Measurements from ENCODE around the gene IFNLR1.

IFNLR1 gene

DNA sequence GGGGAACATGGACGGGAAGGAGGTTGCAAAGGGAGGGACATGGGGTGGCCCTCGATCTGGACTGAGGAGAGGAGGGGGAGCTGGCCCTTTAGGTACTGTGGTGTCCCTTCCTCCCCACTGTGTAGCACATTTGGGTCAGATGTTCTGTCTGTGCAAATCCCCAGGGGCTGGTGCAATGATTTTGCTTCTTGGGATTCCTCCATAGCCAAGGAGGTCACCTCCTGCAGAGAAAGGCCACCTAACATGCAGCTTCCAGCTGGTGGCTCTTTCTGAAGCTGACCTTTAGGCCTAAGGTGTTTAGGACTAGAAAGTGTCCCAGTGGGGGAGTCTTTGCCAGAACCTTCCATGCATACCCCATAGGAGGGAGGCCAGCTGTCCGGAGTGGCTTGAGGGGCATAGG, 66.1 kb downstream of the IFNLR1 start:
- no peak for DNase-seq (ENCODE audit: low spot score)

DNA sequence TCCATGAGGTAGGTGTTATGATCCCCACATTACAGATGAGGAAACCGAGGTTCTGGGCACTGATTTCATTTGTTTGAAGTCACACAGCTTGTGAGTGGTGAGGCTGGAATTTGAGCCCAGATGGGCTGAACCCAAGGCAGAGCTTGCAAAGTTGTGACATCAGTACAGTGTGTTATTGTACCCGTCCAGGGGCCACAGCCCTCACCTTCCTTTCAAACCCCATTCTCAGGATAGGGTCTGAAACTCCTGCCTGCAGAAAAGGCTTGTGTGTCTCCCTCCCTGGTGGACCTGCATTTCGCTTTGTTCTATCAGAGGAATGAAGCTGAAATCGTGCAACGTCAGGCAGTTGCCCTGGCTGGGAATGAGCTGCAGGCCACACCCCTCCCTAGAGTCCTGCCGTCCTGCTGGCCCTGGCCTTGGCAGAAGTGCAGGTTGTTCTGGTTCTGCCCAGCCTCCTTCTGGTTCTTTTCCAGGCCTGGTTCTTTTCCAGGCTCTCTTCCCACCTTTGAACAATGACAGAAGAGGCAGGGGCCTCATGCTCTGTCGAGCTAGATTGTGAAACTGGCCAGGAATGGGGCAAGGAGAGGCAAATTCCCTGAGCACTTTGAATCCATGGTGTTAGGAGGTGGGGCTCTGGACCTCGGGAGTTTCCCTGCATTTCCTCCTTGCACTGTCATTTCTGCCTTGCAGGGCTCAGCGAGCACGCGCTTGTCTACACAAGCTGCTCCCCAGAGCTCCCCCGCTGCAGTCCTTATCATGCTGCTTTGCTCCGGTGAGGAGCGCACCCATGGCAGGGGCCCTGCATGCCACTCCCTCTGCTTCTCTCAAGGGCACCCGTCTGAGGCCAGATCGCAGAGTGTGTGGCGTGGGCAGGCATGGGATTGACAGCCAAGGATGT, 67.0 kb downstream of the IFNLR1 start:
- DNase-seq (ENCODE audit: low spot score): no peak

DNA sequence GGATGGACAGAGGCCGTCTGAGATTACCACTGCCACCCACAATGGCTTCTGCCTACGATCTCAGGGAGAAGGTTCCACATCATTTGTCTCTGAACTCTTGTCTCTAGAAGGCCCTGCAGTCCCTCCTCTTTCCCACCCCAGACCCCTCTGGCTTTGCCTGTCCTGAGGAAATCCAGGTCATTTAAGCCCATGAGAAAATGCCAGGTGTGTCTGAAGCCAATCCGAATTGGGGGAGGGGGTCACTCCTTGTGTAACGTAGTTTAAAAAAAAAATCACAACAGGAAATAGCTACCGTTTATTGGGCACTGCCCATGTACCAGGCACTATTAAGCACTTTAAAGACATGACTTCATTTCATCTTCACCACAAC, 67.6 kb downstream of the IFNLR1 start:
- no peak for DNase-seq (ENCODE audit: low spot score)

DNA sequence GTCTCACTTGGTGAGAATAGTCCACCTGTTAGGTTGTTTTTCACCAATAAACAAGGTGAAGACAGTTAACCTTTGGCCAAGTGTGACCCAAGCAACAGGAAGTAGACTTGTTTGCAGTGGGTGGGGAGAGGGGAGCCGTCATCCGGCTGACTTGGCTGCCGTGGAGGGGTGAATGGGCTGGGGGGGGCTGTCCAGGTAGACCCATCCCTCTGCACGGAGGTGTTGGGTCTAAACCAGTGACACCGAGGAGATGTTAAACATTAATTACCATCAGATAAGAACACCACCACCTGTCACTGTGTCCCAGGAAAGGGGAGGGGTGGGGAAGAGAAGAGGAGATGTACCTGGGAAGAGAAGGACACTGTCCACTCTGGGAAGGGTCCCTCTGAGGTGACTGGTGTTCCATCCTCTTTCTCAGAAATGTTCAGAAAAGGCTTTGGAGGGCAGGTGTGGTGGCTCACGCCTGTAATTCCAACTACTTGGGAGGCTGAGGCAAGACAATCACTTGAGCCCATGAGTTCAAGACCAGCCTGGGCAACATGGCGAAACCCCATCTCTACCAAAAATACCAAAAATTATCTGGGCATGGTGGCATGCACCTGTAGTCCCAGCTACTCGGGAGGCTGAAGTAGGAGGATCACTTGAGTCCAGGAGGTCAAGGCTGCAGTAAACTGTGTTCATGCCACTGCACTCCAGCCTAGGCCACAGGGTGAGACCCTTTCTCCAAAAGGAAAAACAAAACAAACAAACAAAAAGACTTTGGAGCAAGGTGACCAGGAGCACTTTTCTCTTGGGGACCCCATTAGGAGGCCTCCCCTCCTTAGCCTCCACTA, 68.5 kb downstream of the IFNLR1 start:
- DNase-seq (ENCODE audit: low spot score): no peak

DNA sequence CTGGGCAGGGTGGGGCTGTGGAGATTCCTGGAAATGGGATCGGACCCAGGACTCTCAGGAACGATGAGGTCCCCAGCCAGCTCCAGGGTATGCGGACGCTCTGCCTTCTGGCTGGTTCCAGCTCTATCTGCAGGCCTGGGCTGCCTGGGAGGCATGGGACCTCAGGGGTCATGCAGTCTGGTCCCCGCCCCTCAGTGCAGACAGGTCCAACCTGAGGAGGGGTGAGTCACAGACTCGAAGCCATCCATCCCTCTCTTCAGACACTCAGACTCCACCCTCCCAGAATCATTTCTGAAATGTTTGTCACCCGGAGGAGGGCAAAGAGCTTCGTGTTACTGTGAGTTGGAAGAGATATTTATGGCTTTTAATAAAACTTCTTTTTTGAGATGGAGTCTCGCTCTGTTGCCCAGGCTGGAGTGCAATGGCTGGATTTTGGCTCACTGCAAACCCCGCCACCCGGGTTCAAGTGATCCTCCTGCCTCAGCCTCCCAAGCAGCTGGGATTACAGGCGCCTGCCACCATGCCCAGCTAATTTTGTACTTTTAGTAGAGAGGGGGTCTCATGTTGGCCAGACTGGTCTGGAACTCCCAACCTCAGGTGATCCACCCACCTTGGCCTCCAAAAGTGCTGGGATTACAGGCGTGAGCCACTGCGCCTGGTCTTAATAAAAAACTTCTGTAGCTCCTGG, 69.2 kb downstream of the IFNLR1 start:
- DNase-seq (ENCODE audit: low spot score): no peak

DNA sequence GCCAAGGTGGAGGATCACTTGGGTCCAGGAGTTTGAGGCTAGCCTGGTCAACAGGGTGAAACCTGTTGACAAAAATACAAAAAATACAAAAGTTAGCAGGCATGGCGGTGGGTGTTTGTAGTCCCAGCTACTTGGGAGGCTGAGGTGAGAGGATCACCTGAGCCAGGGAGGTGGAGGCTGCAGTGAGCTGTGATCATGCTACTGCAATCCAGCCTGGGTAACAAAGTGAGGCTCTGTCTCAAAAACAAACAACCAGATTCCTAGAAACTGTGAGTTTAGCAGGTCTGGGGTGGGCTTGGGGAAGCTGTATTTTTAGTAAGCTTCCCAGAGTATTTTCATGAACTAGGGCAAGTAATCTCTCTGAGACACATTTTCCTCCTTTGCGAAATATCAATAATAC, 70.0 kb downstream of the IFNLR1 start:
- DNase-seq (ENCODE audit: low spot score): no peak

DNA sequence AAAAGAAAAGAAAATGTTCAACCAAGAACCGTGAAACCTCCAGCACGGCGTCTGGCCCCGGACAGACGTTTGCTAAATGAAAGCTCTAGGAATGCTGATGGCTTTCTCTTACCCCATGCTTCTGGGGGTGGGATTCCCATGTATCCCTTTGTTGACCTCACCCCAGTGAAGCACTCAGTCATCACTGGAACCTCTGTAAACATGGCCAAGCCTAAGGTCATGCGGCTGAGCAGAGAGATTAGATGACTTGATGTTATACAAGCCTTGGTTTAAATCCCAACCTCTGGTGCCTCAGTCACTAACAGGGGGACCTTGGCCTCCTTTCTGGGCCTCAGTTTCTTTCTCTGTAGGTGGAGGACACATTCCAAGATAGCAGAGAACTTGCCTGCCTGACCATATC, 72.3 kb downstream of the IFNLR1 start:
- no peak for DNase-seq (ENCODE audit: low spot score)

DNA sequence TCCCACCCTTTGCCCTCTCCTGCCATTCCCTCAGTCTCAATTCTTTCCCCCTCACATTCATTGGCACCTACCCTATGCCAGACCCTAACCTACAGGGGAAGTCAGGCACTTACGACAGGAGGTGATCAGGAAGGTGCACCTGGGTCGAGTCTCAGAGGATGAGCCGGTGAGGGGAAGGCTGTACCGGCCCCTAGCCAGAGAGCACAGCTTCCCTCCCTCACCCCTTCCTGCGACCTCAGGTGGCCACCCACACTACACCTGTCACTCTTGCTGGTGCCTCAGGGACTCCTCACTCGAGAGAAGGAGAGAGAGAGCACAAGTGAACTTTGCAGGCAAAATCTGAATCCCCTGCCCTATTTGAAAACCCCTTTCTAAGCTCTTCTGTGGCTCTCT, 73.5 kb downstream of the IFNLR1 start:
- no peak for DNase-seq (ENCODE audit: low spot score)

DNA sequence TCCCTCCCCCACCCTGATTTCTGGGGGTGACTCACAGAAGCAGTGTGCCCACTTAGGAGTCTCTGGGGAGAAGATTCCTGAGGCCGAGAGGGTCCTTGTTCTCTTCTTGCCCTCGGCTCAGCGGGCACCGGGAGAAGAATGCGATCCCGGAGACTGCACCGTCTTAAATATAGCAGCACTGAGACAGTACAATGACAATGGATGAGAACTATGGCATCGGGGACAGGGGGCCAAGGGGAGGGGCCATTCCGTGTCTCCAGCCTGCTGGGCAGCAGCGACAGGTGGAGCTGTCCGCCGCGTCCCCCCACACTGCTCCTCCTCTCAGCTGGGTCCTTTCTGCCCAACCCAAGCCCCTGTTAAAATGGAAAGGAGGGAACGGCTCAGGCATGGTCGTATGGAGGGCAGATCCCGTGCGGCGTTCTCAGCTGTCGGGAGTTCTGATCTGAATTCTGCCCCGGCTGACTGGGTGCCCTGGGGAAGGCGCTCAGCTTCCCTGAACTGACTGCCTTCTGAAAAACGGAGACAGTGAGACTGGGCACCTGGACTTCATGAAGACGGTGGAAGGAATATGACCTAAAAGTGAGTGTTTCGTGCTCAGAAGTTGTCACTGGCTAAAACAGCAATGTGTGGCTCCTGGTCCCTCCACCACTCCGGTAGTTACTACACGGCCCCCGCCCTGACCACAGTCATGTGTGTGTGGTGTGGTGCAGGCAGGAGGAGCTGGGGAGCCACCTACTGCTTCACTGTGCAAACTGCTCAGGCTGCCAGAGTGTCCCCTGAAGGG, 74.9 kb downstream of the IFNLR1 start, which contains the start of gene MYOM3:
MYOM3 (minus strand) TSS at position 140 of the 784 bp plus-strand sequence. CDS start 3,499 bp downstream, outside the sequence.
- DNase-seq (ENCODE audit: low spot score): no peak

DNA sequence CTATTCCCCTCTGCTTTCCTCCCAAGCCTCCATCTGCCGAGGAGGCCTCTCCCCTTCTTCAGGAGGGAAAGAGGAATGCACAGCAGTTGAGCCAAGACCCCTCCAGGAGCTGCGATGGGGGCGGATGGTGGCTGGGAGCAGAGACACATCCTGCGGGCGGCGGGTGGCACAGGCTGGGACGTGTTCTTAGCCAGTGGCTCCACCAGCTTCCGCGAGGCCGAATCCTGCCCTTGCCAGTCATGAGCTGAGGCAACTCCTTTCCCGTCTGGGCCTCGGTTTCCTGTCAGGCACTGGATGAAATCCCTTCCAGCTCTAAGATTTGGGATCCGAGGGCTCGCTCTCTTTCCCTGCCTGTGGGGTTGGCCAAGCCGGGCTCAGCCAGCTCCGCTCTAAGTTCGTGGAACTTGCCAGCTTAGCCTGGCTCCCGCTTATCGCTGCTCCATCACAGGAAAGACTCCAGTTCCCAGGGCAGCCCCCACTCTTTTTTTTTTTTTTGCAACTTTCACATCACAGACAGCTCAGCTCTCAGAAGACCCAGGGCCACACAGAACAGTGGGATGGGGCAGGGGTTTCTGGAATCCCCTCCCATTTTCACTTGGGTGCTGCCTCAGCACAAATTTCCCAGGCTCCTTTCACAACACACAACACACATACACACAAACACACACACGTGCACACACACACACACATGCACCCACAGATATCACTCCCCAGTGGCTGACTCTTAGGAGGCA, 75.7 kb downstream of the IFNLR1 start:
- no peak for DNase-seq (ENCODE audit: low spot score)

DNA sequence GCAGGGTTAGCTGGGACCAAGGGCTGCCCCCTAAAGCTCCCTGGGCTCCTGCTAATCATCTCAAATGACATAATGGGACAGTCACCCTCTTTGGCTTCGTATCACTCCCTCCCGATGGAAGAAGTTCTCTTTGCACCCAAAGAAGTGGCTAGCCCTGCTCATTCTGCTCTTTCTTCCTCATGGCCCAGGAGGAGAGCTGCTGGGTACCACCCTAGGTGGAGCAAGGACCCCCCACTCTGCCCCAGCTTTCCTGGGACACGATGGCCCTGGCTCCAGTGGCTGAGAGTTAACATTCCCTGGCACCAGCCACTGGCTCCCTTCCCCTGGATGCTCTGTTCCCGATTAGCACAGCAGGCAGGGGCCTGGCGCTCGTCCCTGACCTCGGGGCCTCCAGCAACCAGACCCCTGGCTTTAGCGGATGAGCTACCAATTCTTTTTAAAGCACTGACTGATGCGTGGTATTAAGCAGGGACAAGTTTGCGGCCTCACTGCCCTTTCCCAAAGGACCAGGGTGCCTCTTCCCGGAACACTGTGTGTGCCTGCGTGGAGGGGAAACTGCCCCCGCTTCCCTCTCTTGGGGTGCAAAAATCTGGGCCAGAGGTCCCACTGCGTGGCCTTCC, 76.3 kb downstream of the IFNLR1 start:
- DNase-seq (ENCODE audit: low spot score): no peak

DNA sequence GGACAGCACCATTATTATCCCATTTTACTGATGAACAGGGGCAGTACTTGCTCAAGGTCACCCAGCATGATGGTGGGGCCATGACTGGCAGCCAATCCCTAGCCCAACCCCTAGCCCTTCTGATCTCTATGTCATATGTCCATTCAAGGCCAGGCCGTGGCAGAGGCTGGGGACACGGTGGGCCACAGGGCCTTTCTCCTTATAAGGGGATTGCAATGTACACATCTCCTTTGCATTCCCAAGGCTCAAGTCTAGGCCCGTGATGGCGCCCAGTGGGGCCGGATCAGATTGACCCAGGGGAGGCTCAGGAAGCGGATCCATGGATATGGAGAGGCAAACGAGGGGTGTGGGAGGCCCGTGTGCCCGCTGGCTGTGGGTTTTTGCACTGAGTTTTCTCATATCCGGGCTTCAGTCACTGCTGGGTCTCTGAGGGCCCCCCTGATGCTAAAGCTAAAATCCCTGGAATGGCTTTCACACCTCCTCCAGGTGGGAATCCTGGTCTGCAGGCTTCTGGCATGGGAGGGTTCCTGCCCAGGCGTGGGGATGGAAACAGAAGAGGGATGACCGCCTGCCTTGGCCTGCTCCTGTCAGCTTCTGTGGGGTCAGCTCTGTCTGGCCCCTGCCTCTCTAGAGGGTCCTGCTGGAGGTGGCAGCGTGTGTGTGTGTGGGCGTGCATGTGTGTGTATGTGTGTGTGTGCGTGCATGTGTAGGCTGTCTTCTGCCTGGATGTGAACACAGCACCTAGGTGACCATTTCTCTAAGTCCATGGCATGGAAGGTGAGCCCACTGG, 77.2 kb downstream of the IFNLR1 start:
- no peak for DNase-seq (ENCODE audit: low spot score)

DNA sequence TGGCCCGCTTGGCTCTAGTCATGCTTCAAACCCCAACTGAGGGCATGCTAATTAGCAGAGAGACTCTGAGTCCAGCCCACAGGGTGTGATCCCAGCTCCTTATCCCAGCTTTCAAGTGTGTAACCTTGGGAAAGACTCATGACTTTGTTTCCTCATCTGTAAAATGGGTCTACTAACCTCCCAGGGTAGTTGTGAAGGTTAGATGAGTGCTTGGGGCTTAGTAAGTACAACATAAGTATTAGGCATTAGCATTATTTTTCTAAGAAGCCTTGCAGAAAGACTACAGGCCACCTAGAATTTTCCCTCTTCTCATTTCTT, 78.0 kb downstream of the IFNLR1 start:
- DNase-seq (ENCODE audit: low spot score): no peak

DNA sequence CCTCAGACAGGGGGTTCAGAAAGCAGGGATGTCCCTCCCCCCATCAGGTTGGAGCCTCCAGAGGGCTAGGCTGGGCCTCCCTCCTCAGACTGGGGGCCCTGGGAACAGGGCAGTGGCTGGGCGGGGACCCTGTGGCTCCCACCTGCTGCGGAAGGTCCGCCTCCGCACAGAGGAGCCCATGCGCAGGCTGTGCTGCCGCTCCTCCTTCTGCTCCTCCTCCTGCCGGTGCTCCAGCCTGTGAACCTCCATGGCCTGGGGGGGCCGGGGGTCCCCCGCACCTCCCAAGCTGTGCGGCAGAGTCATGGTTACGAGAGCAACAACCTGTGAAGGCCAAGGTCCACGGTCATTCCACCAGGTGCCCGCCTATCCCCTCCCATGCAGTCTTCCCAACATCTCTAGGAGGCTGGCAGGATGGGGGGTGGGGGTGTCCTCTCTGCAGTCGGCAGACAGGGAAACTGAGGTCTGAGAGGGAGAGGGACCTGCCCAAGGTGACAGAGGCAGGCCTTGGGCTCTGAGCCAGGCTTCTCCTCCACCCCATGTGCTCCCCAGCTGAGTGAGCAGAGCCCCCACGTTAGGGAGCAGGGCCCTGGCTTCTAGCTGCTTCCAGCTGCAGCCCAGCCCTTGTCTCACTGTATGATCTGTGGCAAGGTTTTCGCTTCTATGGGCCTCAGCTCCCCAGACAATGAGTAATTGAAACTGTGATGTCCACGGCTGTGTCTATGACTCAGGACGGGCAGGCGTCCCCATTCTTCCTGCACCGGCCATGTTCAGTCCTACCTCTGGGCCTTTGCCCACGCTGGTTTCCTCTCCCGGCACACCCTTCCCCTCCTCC, 78.5 kb downstream of the IFNLR1 start:
- DNase-seq (ENCODE audit: low spot score): no peak

DNA sequence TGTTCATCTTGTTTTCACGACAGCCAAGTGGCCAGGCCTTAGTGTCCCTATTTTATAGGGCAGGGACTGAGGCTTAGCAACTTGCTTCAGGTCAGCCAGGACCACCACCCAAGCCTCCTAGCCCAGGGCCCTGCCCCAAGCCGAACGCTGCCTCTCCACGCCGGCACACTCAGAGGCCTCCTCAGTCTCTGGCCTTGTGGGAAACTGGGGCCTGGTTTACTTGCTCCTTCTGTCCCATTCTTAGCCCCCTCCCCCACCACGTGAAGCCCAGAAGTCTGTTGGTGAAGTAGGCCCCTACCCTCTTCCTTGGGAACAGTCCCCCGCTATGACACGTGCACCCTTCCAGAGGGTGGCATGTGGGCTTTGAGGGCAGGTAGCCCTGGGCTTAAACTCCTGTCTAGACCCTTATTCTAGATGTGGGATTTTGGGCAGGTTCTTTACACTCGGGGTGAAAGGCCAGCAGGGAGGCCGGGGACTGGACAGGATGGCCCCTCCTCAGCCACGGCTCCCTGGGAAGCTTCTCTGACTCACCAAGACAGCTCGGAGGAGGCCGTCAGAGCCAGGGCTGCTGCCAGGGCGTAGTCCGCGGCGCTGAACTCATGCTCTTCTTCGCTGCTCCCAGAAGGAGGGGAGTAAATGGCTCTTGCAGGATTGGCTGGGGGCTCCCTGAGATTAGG, 79.5 kb downstream of the IFNLR1 start:
- DNase-seq (ENCODE audit: low spot score): no peak

DNA sequence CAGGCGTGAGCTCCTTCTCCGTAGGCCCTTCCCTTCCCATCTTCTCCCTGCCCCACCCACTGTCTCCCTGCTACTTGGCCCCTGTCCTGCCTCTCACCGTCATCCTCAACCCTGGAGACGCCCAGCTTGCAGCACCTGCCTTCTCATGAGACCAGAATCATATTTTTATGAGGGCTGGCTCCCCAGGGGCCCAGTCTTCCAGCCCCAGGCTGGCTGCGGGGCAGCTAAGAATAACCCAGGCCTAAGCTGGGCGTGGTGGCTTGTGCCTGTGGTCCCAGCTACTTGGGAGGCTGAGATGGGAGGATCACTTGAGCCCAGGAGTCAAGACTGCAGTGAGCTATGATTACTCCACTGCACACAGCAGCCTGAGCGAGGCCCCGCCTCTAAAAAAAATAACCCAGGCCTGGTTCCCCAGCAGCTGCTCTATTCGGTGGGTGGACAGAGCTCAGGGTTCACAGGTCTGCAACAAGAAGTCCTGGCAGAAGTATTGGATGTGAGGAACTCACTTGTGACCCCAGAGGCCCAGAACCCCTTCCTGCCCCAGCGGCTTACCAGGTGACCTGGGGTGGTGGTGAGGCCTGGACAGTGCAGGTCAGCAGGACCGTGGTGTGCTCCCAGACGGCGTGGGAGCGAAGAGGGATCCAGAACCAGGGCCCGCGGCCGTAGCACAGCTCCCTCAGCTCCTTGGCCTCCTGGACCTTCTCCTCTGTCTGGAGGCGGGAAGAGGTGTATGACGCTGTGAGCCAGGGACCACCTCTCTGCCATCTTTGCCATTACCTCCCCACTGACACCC, 81.5 kb downstream of the IFNLR1 start:
- no peak for DNase-seq (ENCODE audit: low spot score)

DNA sequence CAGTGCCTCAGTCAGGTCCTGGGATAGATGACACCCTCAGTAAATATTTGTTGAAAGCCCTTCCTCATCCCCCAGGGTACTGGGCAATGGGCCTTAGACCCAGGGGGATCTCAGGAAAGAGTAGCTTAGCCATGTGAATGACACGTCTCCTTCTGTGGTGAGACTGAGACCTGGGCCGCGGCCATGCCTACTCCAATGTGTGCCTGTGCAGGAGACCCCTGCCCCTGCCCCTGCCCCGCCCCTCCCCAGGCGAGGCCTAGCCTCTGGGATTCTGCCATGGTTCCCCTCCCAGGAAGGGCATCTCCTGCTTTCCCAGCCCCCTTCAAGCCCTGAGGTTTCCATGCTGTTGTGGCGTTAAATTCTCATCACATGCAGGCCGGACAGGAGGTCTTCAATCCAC, 82.2 kb downstream of the IFNLR1 start:
- DNase-seq (ENCODE audit: low spot score): no peak
